ENCODE data around the gene NDOR1. TPM values are rescaled to one million over a fixed set of nuclear protein-coding genes. Genes with fewer than 3 reads are reported as not detected.

NDOR1 gene
- total RNA-seq, 1 experiment from 2014 or later, result 27.7 TPM

DNA sequence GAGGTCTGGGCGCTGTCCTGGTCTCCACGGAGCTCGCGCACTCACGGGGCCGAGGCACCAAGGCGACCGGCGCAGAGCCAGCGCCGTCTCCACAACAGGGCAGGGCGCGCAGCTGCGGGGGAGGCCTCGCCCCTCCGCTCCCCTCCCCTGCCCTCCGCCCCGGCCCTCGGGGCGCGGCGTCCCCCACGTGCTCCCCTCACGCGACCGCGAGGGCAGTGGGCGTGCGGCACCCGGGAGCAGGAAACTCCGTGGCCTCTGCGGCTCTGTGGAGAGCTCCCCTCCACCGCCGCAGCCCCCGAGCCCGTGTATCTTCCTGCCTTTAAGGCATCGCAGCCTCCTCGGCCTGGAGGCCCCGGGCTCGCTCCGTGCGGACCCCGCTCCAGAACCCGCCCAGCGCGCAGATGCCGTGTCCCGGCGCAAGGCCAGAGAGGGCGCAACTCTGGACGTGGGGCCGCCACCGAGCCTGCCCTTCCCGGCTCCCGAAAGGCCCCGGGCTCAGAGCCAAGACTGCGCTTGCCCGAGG, 34.9 kb downstream of the NDOR1 start:
- H3K4me1 ChIP-seq (replicated peaks; ENCODE audit: insufficient read depth), result peaks cover 39% of the 10 kb centered on the region
- DNase-seq, result peak in 1 of 2 experiments; percentile 82
- peak overlapping the region; percentile 93 for H3K4me2 ChIP-seq
- peak overlapping the region; percentile 70 for H3K4me3 ChIP-seq
- peak overlapping the region; percentile 89 for H2AFZ ChIP-seq
- peaks cover 29% of the 10 kb centered on the region for H4K20me1 ChIP-seq (ENCODE audit: insufficient read depth)
- H3F3A ChIP-seq (ENCODE audit: insufficient read depth, low read depth), result peaks cover 40% of the 10 kb centered on the region
- peak overlapping the region; percentile 82 for H3K27ac ChIP-seq
- H3K9me2 ChIP-seq (ENCODE audit: insufficient read depth), result no peaks in the 10 kb centered on the region
- H3K79me2 ChIP-seq (ENCODE audit: low read depth), result peaks cover 56% of the 10 kb centered on the region
- H3K27me3 ChIP-seq (ENCODE audit: insufficient read depth, low read depth), result no peaks in the 10 kb centered on the region
- BruUV-seq (replicated peaks), result no TSS peak
- no peaks in the 10 kb centered on the region for H3K9me3 ChIP-seq (ENCODE audit: insufficient read depth, low read depth)
- POLR2A ChIA-PET (ENCODE audit: unreplicated experiment), result interaction anchor here (0.5 to 1.8 kb wide), 18 partner anchors 12 to 448 kb away, joined by 3 to 19 read pairs (median 6); partner anchors contain the start of genes NELFB, RNF224, SAPCD2 and TOR4A
- intact Hi-C loops (cut with micrococcal nuclease; ENCODE audit: unreplicated experiment), result loop anchor here (2.0 to 5.0 kb wide), 3 partner anchors 36 to 448 kb away; partner anchors contain the start of genes TMEM141 and TOR4A
- peaks cover 21% of the 10 kb centered on the region; the same call in 1 of the 2 replicates for H3K36me3 ChIP-seq (ENCODE audit: low read depth)
- TF ChIP-seq EZH2 (IDR thresholded peaks at IDR 0.05; ENCODE audit: low read depth), result no peak
- TF ChIP-seq, protein P1, sequence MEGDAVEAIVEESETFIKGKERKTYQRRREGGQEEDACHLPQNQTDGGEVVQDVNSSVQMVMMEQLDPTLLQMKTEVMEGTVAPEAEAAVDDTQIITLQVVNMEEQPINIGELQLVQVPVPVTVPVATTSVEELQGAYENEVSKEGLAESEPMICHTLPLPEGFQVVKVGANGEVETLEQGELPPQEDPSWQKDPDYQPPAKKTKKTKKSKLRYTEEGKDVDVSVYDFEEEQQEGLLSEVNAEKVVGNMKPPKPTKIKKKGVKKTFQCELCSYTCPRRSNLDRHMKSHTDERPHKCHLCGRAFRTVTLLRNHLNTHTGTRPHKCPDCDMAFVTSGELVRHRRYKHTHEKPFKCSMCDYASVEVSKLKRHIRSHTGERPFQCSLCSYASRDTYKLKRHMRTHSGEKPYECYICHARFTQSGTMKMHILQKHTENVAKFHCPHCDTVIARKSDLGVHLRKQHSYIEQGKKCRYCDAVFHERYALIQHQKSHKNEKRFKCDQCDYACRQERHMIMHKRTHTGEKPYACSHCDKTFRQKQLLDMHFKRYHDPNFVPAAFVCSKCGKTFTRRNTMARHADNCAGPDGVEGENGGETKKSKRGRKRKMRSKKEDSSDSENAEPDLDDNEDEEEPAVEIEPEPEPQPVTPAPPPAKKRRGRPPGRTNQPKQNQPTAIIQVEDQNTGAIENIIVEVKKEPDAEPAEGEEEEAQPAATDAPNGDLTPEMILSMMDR (conservative IDR thresholded peaks at IDR 0.05), result peak; percentile 32; the same call in 1 of the 2 replicates
- CTCF ChIA-PET, result interaction anchor here (0.5 kb wide), 1 partner anchor 113 kb away, joined by 8 read pairs; no protein-coding TSS in a partner anchor

DNA sequence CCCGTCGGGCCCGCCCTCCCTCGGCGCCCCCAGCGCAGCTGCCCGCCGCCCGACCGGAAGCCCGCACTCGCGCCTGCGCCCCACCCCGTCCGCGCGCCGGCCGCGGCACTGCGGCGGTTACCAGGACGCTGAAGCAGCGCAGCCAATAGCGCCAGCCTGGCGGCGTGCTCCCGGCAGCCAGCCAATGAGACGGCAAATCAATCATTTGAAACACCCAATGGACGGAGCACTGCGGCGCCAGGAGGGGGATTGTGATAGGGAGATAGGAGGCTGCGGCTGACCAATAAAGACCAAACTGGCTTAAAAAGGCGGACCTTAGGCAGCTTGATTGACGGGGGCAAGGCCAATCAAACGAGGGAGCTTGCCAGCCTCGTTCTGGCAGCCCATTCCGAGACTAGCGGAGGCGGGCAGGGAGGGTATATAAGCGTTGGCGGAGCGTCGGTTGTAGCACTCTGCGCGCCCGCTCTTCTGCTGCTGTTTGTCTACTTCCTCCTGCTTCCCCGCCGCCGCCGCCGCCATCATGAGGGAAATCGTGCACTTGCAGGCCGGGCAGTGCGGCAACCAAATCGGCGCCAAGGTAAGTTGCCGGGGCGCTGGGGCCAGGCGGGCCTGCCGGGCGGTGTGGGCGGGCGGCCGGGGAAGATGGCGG, 35.5 kb downstream of the NDOR1 start, which contains the start of gene TUBB4B:
Gene TUBB4B, plus strand, starts transcription at position 447 of the 649 bp plus-strand sequence. Its CDS starts 74 bp downstream, at position 521.
- Histone ChIP-seq H3K4me3 (peak within 1 kb of the TSS; percentile 97), H3K9me3 (ENCODE audit: insufficient read depth, low read depth) (no peaks in the 10 kb centered on the region), H2AFZ (peak within 1 kb of the TSS; percentile 89), H3K79me2 (ENCODE audit: low read depth) (peaks cover 56% of the 10 kb centered on the region), H3K36me3 (ENCODE audit: low read depth) (peaks cover 21% of the 10 kb centered on the region; the same call in 1 of the 2 replicates), H3K4me1 (replicated peaks; ENCODE audit: insufficient read depth) (peaks cover 39% of the 10 kb centered on the region), H3K27me3 (ENCODE audit: insufficient read depth, low read depth) (no peaks in the 10 kb centered on the region), H3K27ac (peak within 1 kb of the TSS; percentile 82), H4K20me1 (ENCODE audit: insufficient read depth) (peaks cover 29% of the 10 kb centered on the region), H3K4me2 (peak within 1 kb of the TSS; percentile 99), H3K9me2 (ENCODE audit: insufficient read depth) (no peaks in the 10 kb centered on the region), H3F3A (ENCODE audit: insufficient read depth, low read depth) (peaks cover 40% of the 10 kb centered on the region)
- intact Hi-C loops (cut with micrococcal nuclease; ENCODE audit: unreplicated experiment), result loop anchor here (2.0 to 5.0 kb wide), 3 partner anchors 36 to 449 kb away; partner anchors contain the start of genes TMEM141 and TOR4A
- TF ChIP-seq EZH2 (IDR thresholded peaks at IDR 0.05; ENCODE audit: low read depth), result no peak
- TF ChIP-seq, protein P1 (conservative IDR thresholded peaks at IDR 0.05), result no peak
- DNase-seq, result peak; percentile 98 to 100
- POLR2A ChIA-PET (ENCODE audit: unreplicated experiment), result interaction anchor here (0.5 to 1.8 kb wide), 18 partner anchors 13 to 449 kb away, joined by 3 to 19 read pairs (median 6); partner anchors contain the start of genes NELFB, RNF224, SAPCD2 and TOR4A
- CTCF ChIA-PET, result interaction anchor here (0.5 to 0.7 kb wide), 2 partner anchors 43 to 113 kb away, joined by 3 to 8 read pairs; no protein-coding TSS in a partner anchor
- no TSS peak for BruUV-seq (replicated peaks)
